ENCODE data around the gene ZNHIT6.
"Not testable (repeated sequence)": the region's sequence is repeated elsewhere in the genome, so short reads cannot be mapped to it uniquely, and the experiment has no call there.

Gene ZNHIT6

DNA sequence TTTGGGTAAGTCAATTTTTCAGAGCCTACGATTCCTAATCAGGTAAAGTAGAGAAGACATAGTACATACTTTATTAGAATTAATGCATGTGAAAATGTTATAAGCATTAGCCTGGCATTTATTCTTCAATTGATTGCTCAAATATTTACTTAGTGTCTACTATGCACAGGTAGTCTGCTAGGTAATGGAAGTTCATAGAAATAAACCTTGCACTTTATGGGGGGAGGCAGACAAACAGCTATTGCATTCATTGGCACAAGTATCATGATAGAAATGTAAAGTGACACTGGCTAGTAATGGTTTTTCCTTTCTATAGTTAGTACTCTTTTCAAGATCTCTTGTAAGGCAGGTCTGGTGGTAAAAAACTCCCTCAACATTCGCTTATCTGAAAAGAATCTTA, 44.9 kb downstream of the ZNHIT6 start:
- DNase-seq: no peak

- no peak for DNase-seq
Measured at GRCh38 chr1:85661767-85662166, 46.5 kb downstream of the ZNHIT6 start.

DNA sequence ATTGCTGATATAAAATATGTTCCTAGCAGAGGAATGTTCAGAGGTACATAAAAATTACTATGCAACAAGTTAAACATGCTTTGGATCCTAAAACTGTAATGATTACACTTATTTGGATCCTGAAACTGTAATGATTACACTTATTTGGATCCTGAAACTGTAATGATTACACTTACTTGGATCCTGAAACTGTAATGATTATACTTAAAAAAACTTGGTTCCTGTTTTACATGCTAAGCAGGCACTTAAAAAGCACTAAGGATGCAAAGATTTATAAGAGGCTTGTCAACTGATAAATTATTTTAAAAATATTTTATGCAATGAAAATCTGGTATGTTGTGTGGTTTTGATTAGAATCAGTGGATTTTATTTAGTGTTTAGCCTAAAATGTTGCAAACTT, 47.7 kb downstream of the ZNHIT6 start:
- DNase-seq: no peak

GRCh38 chr1:85659174-85659573, 49.1 kb downstream of the ZNHIT6 start:
- DNase-seq: no peak

DNA sequence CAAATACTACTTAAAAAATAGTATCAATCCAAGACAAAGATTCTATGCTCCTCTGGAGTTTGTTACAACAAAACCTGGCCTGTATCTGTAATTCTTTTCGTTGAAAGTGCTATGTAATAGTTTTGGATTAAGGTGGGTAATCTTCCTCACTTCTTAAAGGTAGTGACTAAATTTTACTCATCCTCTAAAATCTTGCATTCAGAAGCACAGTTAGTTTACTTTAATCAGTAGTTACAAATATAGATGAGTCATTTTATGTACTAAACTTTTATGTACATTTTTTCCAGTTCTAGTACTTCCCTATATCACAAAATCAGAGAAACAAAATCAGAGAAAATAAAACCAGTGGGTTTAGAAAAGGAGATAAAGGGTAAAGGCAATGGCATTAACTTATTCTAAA, 51.3 kb downstream of the ZNHIT6 start:
- DNase-seq: no peak

- DNase-seq: no peak
Measured at GRCh38 chr1:85656256-85656655, 52.0 kb downstream of the ZNHIT6 start.

GRCh38 chr1:85655315-85655714, 52.9 kb downstream of the ZNHIT6 start:
- DNase-seq: no peak

- no peak for DNase-seq
Measured at GRCh38 chr1:85654066-85654782, 54.0 kb downstream of the ZNHIT6 start.

DNA sequence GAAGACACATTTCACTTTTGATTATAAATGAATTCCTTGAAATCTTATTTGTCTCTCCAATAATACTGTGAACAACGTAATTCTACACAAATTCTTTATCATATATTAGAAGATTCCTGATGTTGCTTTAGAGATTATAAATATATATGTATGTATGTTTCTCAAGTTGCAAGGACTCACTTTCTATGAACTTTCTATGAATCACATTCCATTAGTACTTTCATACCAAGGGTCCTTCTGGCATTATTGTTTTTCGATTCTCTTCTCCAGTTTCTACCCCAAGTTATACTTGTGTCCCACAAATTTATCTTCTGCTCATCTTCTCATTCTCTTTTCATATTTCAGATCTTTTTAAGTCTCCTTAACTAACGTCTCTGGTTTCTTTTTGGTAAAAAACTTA, 55.9 kb downstream of the ZNHIT6 start:
- DNase-seq: no peak

DNA sequence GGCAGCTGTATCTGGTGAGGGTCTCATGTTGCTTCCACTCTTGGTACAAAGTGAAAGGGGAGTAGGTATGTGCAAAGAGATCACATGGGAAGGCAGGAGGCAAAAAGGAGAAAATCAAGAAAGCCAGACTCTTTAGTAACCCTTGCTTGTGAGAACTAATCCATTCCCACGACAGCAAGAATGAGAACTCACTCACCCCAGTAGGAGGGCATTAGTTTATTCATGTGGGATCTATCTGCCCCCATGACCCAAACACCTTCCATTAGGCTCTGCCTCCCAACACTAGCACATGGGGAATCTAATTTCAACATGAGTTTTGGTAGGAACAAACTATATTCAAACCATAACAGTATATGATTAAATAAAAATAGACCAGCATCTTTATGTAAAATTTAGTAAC, 57.6 kb downstream of the ZNHIT6 start:
- no peak for DNase-seq

DNA sequence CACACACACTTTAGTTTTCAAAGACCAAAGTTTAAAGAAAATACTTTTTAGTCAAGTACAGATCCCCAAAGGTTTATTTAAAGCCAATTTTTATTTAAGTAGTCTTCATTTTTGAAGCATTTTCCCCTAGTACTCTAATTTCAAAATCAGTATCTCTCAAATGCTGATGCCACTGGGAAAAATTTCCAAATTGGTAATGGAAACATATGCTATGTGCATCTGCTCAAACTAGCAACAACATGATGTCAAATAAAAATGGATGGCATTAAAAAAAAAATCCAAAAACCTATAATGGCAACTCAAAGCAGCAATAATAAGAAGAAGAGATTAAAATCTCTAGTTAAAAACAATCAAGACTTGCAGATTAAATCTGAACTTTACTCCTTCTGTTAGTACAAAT, 58.6 kb downstream of the ZNHIT6 start:
- no peak for DNase-seq

DNA sequence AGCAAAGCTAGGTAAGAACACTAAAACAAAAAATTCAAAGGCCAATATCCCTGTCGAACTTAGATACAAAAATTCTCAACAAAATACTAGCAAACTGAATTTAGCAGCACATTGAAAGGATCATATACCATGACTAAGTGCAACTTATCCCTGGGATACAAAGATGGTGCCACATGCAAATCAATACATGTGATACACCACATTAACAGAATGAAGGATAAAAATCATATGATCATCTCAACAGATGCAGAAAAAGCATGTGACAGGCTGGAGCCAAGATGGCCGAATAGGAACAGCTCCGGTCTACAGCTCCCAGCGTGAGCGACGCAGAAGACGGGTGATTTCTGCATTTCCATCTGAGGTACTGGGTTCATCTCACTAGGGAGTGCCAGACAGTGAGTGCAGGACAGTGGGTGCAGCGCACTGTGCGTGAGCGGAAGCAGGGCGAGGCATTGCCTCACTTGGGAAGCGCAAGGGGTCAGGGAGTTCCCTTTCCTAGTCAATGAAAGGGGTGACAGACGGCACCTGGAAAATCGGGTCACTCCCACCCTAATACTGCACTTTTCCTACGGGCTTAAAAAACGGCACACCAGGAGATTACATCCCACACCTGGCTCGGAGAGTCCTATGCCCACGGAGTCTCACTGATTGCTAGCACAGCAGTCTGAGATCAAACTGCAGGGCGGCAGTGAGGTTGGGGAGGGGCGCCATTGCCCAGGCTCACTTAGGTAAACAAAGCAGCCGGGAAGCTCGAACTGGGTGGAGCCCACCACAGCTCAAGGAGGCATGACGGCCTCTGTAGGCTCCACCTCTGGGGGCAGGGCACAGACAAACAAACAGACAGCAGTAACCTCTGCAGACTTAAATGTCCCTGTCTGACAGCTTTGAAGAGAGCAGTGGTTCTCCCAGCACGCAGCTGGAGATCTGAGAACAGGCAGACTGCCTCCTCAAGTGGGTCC, 66.4 kb downstream of the ZNHIT6 start:
- DNase-seq: not testable (repeated sequence)

DNA sequence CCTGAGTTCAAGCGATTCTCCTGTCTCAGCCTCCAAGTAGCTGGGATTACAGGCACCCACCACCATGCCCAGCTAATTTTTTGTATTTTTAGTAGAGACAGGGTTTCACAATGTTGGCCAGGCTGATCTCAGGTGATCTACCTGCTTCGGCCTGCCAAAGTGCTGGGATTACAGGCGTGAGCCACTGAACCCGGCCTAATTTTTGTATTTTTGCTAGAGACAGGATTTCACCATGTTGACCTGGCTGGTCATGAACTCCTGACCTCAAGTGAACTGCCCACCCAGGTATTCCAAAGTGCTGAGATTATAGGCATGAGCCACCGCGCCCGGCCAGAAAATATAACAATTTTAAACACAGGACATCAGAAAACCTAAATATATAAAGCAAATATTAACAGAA, 68.3 kb downstream of the ZNHIT6 start:
- DNase-seq: not testable (repeated sequence)

DNA sequence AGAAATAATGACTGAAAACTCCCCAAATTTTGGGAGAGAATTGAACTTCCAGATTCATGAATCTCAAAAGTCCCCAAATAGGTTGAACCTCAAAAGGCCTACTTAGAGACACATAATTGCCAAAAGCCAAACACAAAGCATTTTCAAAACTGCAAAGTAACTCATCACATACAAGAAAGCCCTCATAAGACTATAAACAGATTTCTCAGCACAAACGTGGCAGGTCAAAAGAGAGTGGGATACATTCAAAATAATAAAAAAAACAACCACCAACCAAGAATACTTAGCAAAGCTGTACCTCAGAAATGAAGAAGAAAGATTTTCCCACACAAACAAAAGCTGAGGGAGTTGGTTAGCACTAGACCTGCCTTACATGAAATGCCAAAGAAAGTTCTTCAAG, 69.8 kb downstream of the ZNHIT6 start:
- no peak for DNase-seq

DNA sequence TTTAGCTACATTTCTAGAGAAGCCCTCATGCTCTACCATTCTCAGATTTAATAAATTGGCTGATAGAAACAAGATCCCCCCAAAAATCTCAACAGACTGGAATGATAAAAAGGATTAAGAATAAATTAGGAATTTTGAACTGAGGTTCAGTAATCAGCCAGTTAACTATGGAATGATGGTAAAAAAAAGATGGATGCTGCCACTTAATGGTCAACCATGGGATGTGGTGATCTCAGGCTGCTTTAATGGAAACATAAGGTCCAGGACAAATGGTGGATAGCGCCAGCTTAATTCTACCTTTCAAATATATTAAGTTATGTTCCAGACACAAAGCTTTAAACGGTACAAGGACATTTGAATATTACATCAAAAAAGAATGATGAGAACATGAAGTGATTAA, 77.7 kb downstream of the ZNHIT6 start:
- DNase-seq: no peak

DNA sequence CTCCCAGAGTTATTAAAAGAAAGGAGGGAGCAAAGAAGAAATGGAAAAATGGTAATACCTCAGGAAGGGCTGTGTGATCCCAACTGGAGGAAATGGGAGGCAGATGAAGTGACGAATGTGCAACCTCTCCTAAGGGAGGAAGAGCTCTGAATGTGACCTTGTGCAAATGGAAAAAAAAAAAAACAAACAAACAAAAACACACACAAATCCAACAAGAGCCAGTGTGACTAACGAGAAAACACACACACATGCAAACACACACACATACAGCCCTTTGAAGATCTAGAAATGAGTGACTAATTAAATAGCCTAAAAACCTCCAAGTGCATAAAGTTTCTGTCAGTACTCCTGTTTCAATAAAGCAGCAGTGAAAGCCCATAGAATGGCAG, 78.7 kb downstream of the ZNHIT6 start:
- no peak for DNase-seq

DNA sequence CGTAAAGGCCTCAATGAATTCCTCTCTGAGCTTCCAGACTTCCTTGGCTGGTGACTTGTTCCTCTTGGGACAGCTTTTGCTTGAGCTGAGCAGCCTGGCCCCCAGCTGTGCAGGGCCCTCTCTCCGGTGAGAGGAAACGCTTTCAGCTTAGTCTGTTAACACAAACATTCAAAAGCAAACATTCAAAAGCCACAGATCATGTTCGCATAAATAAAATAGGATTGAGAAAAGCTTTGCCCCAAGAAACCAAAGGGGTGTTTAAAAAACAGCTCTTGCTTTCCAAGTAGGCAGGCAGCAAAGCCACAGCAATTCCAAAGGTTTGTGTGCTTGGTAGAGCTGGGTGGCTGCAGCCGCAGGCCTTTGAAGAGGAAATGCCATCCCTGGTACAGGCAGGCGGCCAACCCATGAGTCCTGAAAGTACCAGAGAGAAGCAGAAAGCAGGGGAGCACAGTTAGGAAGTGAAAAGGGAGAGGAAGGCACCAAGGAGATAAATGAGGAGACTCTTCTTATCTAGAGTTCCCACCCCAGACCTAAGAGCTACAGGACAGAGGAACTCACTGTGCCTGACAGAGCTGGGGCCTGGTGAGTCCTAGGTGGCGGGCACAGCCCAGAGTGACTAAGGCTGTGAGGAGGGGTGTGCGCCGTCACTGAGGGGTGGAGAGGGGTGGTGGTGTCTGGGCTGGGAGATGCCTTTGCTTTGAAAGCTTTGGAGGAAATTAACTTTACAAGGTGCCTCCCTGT, 79.3 kb downstream of the ZNHIT6 start:
- DNase-seq: no peak

DNA sequence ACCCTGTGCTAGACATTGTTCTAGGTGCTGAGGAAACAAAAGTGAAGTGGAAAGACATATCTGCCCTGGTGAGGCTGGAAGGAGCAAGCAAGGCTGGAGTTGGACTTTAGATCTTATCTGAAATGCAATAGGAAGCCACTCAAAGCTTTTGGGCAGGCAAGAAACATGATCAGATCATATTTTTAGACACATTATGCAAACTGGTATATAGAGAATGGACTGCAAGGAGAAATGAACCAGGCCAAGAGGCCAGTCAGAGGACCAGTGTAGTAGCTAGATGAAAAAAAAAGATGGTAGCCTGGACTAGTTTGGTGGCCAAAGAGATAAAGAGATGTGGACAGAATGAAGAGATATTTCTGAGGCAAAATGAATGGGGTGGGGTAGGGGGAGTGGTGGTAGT, 81.4 kb downstream of the ZNHIT6 start:
- DNase-seq: no peak

DNA sequence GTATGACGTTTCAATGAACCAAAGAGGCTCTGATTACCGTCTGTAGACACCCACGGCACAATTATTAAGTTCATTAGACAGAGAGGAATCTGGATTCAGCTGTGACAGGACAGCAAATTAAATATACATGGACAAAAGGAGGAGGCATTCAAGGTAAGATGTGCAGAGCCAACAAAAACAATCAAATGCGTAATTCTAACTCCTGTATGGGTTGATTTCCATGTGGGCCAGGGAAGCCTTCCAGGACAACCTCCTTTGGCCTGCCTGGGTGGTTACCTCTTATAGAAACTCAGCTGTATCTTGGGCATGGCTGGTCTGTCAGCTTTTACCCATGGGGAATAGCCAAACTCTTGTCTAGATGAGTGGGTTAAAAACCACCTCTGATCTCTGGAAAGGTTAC, 83.9 kb downstream of the ZNHIT6 start:
- DNase-seq: no peak

DNA sequence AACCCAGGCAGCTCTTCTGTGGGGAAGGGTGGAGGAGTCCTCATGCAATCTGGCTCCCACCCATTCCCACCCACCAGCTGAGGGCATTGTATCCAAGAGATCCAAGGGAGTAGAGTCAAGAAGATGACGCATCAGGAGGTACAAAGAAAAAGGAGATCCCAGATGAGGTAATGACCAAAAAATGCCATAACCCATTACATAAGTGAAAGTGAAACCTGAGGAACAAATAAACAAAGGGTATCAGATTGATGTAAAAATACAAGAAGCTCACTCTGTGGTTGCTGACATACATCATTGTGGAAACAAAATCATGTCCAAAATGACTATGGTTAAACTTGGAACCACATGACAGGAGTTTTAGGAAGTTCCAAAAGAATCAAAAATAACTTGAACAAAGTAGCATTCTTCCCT, 85.2 kb downstream of the ZNHIT6 start:
- no peak for DNase-seq

- DNase-seq: no peak
Measured at GRCh38 chr1:85621430-85621829, 86.8 kb downstream of the ZNHIT6 start.

DNA sequence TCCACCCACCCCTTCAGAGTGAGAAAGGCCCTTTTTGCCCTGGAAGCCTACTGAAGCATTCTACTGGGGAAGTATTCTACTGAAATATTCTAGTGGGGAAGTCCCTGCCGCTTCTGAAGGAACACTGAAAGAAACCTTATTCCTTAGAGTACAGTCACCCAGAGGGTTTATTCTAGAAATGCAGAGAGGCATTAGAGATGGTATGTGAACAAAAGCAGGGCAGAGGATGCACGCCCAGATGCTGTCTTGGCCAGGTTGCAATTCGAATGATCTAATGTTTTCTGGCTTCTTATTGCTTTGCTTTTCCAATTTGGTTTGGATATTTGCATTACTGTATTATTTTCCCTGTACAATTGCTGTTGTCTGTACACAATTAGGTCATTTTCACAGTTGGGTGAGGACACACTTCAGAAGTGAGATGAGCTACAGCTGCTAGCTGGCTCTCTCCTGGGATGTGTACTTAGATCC, 90.6 kb downstream of the ZNHIT6 start:
- DNase-seq: no peak

GRCh38 chr1:85616736-85617135, 91.5 kb downstream of the ZNHIT6 start:
- no peak for DNase-seq

GRCh38 chr1:85616364-85616705, 91.9 kb downstream of the ZNHIT6 start:
- no peak for DNase-seq

Data from CD4-positive, alpha-beta T cell treated with Interleukin-12 subunit alpha and Interleukin-12 subunit beta, for 1 hour (primary cell).